ENCODE measurements around the gene KIF3A. TPM values are rescaled to one million over a fixed set of nuclear protein-coding genes. Genes with fewer than 3 reads are reported as not detected.

KIF3A gene
- total RNA-seq, 6 experiments from 2014 or later = 1.3 to 4.2 (median 2.1) TPM

- Histone ChIP-seq H3K27ac (no peak overlapping the region), H3K4me3 (no peak overlapping the region)
- intact Hi-C loops (cut with DNase I) = no loop called here
These were observed 18.6 kb downstream of the KIF3A start for GRCh38 chr5:132718544-132719312.

DNA sequence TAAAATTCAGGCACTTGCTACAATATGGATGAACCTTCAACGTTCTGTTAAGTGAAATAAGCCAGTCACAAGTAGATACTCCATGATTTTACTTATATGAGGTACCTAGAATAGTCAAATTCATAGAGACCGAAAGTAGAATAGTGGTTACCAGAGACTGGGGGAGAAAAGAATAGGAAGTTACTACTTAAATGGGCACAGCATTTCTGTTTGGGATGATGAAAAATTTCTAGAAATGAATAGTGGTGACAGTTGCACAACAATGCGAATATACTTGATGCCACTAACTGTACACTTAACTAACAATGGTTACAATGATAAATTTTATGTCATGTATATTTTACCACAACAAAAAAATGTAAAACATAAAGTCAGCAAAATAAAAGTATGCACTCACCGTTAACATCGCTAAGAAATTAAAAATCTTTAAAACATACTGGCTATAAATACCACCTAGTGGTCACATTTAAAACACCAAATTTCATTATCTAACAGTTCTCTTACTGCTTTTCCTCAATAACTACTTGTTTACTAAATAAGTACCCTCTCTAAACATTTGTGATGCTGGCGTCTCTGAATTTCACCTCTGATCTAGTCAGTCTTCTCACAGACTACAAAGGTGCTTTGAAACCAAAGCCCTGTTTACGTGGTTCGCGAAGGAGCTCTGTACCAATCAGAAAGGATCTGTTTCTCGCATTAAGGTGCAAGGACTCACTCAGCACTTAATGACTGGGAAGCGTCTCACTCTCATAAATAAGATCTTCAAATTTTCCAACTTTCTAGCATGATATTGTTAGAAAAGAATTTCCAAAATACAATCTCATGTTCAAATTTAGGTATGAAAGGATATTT is 22.7 kb downstream of the KIF3A start:
- no peaks in the 10 kb centered on the region for H3K4me1 ChIP-seq
- intact Hi-C loops (cut with DNase I) = no loop called here
- H3K27me3 ChIP-seq = no peaks in the 10 kb centered on the region
- no peaks in the 10 kb centered on the region for H3K36me3 ChIP-seq
- ATAC-seq (peak in 3 of 4 donors; percentile 38 to 50 (median 45)), DNase-seq (no peak)
- WGBS (ENCODE audit: insufficient coverage, low coverage, low lambda C conversion rate, missing lambda C conversion rate) = 44% methylated on average over 11 of the region's 11 CpGs
- no peak overlapping the region for H3K27ac ChIP-seq
- TF ChIP-seq POLR2A (IDR thresholded peaks at IDR 0.05) = no peak
- TF ChIP-seq, protein P1, sequence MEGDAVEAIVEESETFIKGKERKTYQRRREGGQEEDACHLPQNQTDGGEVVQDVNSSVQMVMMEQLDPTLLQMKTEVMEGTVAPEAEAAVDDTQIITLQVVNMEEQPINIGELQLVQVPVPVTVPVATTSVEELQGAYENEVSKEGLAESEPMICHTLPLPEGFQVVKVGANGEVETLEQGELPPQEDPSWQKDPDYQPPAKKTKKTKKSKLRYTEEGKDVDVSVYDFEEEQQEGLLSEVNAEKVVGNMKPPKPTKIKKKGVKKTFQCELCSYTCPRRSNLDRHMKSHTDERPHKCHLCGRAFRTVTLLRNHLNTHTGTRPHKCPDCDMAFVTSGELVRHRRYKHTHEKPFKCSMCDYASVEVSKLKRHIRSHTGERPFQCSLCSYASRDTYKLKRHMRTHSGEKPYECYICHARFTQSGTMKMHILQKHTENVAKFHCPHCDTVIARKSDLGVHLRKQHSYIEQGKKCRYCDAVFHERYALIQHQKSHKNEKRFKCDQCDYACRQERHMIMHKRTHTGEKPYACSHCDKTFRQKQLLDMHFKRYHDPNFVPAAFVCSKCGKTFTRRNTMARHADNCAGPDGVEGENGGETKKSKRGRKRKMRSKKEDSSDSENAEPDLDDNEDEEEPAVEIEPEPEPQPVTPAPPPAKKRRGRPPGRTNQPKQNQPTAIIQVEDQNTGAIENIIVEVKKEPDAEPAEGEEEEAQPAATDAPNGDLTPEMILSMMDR (IDR thresholded peaks at IDR 0.05) = peak; percentile 42 to 55 (median 51)
- no peaks in the 10 kb centered on the region for H3K9me3 ChIP-seq
- no peak overlapping the region for H3K4me3 ChIP-seq

More at GRCh38 chr5:132718544-132719312, 18.6 kb downstream of the KIF3A start:
- 80% methylated on average over 5 of the region's 5 CpGs for WGBS (ENCODE audit: insufficient coverage, low coverage, low lambda C conversion rate, missing lambda C conversion rate)
- Histone ChIP-seq H3K4me1 (no peaks in the 10 kb centered on the region), H3K9me3 (no peaks in the 10 kb centered on the region), H3K27me3 (no peaks in the 10 kb centered on the region), H3K36me3 (no peaks in the 10 kb centered on the region)
- no peak for ATAC-seq
- TF ChIP-seq, protein P1 (IDR thresholded peaks at IDR 0.05) = no peak
- no peak for TF ChIP-seq POLR2A (IDR thresholded peaks at IDR 0.05)
- DNase-seq = no peak

DNA sequence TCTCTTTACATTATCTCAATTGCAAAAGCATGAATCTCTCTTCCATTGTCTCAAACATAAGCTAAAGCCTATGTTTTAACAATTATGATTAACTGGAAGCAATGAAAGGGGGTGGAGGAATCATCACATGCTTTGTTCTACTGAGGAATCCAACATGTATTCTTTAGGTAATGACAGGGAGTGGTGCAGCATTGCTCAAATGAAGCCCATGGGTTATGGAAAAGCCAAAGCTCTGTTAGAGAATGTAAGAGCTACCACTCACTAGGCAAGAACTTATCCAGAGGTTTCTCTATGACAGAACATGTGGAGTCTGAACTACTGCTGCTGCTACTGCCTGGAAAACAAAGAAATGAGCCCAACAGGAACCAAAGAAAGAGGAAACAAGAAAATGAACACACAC is 28.7 kb downstream of the KIF3A start:
- Histone ChIP-seq H3K4me1 (no peaks in the 10 kb centered on the region), H3K27me3 (no peaks in the 10 kb centered on the region), H3K4me3 (no peak overlapping the region), H3K9me3 (no peaks in the 10 kb centered on the region), H3K27ac (no peak overlapping the region), H3K36me3 (no peaks in the 10 kb centered on the region)
- intact Hi-C loops (cut with DNase I) = no loop called here
- no peak for DNase-seq
- TF ChIP-seq, protein P1 (IDR thresholded peaks at IDR 0.05) = no peak
- no peak for TF ChIP-seq POLR2A (IDR thresholded peaks at IDR 0.05)
- no peak for ATAC-seq

GRCh38 chr5:132704875-132705274 is 32.5 kb downstream of the KIF3A start:
- intact Hi-C loops (cut with DNase I) = no loop called here
- 100% methylated on average over 1 of the region's 1 CpG for WGBS (ENCODE audit: insufficient coverage, low coverage, low lambda C conversion rate, missing lambda C conversion rate)
- no peaks in the 10 kb centered on the region for H3K4me1 ChIP-seq
- ATAC-seq (peak in 1 of 4 donors; percentile 64), DNase-seq (no peak)
- no peaks in the 10 kb centered on the region for H3K36me3 ChIP-seq
- H3K27ac ChIP-seq = no peak overlapping the region
- no peak overlapping the region for H3K4me3 ChIP-seq
- no peaks in the 10 kb centered on the region for H3K9me3 ChIP-seq
- TF ChIP-seq, protein P1 (IDR thresholded peaks at IDR 0.05) = no peak
- no peak for TF ChIP-seq POLR2A (IDR thresholded peaks at IDR 0.05)
- no peaks in the 10 kb centered on the region for H3K27me3 ChIP-seq
